HEK293 (cell line): ENCODE data around the gene ARID5A.

Experiments used
- HOXA7 ChIP-seq: sonication (generic); formaldehyde crosslinking; IDR thresholded peaks from 2 replicates; pipeline ENCODE4 v1.8.1; 2022; ENCODE audit warnings: missing genetic modification reagents, borderline replicate concordance
- HOXC10 ChIP-seq: sonication (generic); formaldehyde crosslinking; IDR thresholded peaks from 2 replicates; pipeline ENCODE4 v1.8.1; 2023; ENCODE audit warnings: mild to moderate bottlenecking, missing genetic modification reagents
- IKZF3 ChIP-seq: fragments of 450-650 bp; IDR thresholded peaks from 2 replicates; pipeline ENCODE4 v1.5.0; 2018; ENCODE audit warnings: missing biosample characterization, mild to moderate bottlenecking, missing genetic modification characterization, moderate library complexity
- KLF10 ChIP-seq: fragments of 450-650 bp; IDR thresholded peaks from 2 replicates; pipeline ENCODE4 v1.5.1; 2018; ENCODE audit warnings: missing biosample characterization, mild to moderate bottlenecking, missing genetic modification characterization
- OSR2 ChIP-seq: fragments of 450-650 bp; formaldehyde crosslinking; IDR thresholded peaks from 2 replicates; pipeline ENCODE4 v1.5.1; 2016; ENCODE audit warnings: missing biosample characterization, missing genetic modification characterization
- PRDM1 ChIP-seq: fragments of 450-650 bp; formaldehyde crosslinking; IDR thresholded peaks from 2 replicates; pipeline ENCODE4; 2016; ENCODE audit warnings: missing biosample characterization, missing genetic modification characterization
- RBAK ChIP-seq: fragments of 450-650 bp; formaldehyde crosslinking; IDR thresholded peaks from 2 replicates; pipeline ENCODE4 v1.5.1; 2016; ENCODE audit warnings: missing biosample characterization, missing genetic modification characterization
- SALL2 ChIP-seq: fragments of 450-650 bp; formaldehyde crosslinking; IDR thresholded peaks from 2 replicates; pipeline ENCODE4 v1.5.0; 2017; ENCODE audit warnings: missing biosample characterization, mild to moderate bottlenecking, missing genetic modification characterization, borderline replicate concordance
- SCRT2 ChIP-seq: fragments of 450-650 bp; formaldehyde crosslinking; IDR thresholded peaks from 2 replicates; pipeline ENCODE4 v1.5.1; 2016; ENCODE audit warnings: missing biosample characterization, missing genetic modification characterization
- SP7 ChIP-seq: fragments of 450-650 bp; formaldehyde crosslinking; IDR thresholded peaks from 2 replicates; pipeline ENCODE4 v1.5.1; 2016; ENCODE audit warnings: missing biosample characterization, missing genetic modification characterization
- ZBTB7A ChIP-seq: fragments of 450-650 bp; formaldehyde crosslinking; IDR thresholded peaks from 2 replicates; pipeline ENCODE4 v1.5.1; 2016; ENCODE audit warnings: low read depth, missing biosample characterization, missing genetic modification characterization
- ZEB2 ChIP-seq: fragments of 450-650 bp; formaldehyde crosslinking; IDR thresholded peaks from 2 replicates; pipeline ENCODE4 v1.5.1; 2016; ENCODE audit warnings: missing biosample characterization, missing genetic modification characterization
- ZFP37 ChIP-seq: fragments of 450-650 bp; formaldehyde crosslinking; IDR thresholded peaks from 2 replicates; pipeline ENCODE4 v1.5.1; 2016; ENCODE audit warnings: missing biosample characterization, missing genetic modification characterization
- ZNF23 ChIP-seq: fragments of 450-650 bp; formaldehyde crosslinking; IDR thresholded peaks from 2 replicates; pipeline ENCODE4 v1.5.1; 2016; ENCODE audit warnings: missing biosample characterization, missing genetic modification characterization, borderline replicate concordance
- ZNF416 ChIP-seq: fragments of 450-650 bp; formaldehyde crosslinking; IDR thresholded peaks from 2 replicates; pipeline ENCODE4 v1.5.1; 2016; ENCODE audit warnings: missing biosample characterization, missing genetic modification characterization
- ZNF510 ChIP-seq: fragments of 450-650 bp; formaldehyde crosslinking; IDR thresholded peaks from 2 replicates; pipeline ENCODE4 v1.5.1; 2018; ENCODE audit warnings: mild to moderate bottlenecking, missing genetic modification characterization, missing biosample characterization; ENCODE audit not compliant: insufficient replicate concordance
- ZNF544 ChIP-seq: fragments of 450-650 bp; formaldehyde crosslinking; IDR thresholded peaks from 2 replicates; pipeline ENCODE4 v1.5.0; 2017; ENCODE audit warnings: missing biosample characterization, missing genetic modification characterization
- ZNF549 ChIP-seq: fragments of 450-650 bp; IDR thresholded peaks from 2 replicates; pipeline ENCODE4 v1.5.1; 2018; ENCODE audit warnings: missing biosample characterization, missing genetic modification characterization, mild to moderate bottlenecking, inconsistent platforms, moderate library complexity
- ZNF561 ChIP-seq: fragments of 450-650 bp; IDR thresholded peaks from 2 replicates; pipeline ENCODE4 v1.5.1; 2018; ENCODE audit warnings: missing biosample characterization, missing genetic modification characterization, borderline replicate concordance
- ZNF600 ChIP-seq: fragments of 450-650 bp; formaldehyde crosslinking; IDR thresholded peaks from 2 replicates; pipeline ENCODE4 v1.5.1; 2016; ENCODE audit warnings: missing biosample characterization, missing genetic modification characterization
- ZNF707 ChIP-seq: fragments of 450-650 bp; formaldehyde crosslinking; IDR thresholded peaks from 2 replicates; pipeline ENCODE4 v1.5.1; 2016; ENCODE audit warnings: missing biosample characterization, missing genetic modification characterization
- ZNF768 ChIP-seq: fragments of 450-650 bp; formaldehyde crosslinking; IDR thresholded peaks from 2 replicates; pipeline ENCODE4 v1.5.1; 2018; ENCODE audit warnings: missing biosample characterization, mild to moderate bottlenecking, missing genetic modification characterization
- ZNF830 ChIP-seq: fragments of 450-650 bp; IDR thresholded peaks from 2 replicates; pipeline ENCODE4 v1.5.0; 2018; ENCODE audit warnings: missing biosample characterization, missing genetic modification characterization, low read depth, mild to moderate bottlenecking, moderate library complexity
- TF ChIP-seq, protein P1 (sequence below): fragments of 450-650 bp; formaldehyde crosslinking; IDR thresholded peaks from 2 replicates; pipeline ENCODE4 v1.5.1; 2016; ENCODE audit warnings: missing biosample characterization, missing genetic modification characterization
- TF ChIP-seq, protein P2 (sequence below): fragments of 450-650 bp; formaldehyde crosslinking; IDR thresholded peaks from 2 replicates; pipeline ENCODE4 v1.5.1; 2016; ENCODE audit warnings: missing biosample characterization, missing genetic modification characterization
- TF ChIP-seq, protein P3 (sequence below): fragments of 450-650 bp; formaldehyde crosslinking; IDR thresholded peaks from 2 replicates; pipeline ENCODE4 v1.5.1; 2016; ENCODE audit warnings: missing biosample characterization, missing genetic modification characterization, borderline replicate concordance
- TF ChIP-seq, protein P4 (sequence below): fragments of 450-650 bp; formaldehyde crosslinking; IDR thresholded peaks from 2 replicates; pipeline ENCODE4 v1.5.1; 2016; ENCODE audit warnings: missing biosample characterization, missing genetic modification characterization
- TF ChIP-seq, protein P5 (sequence below): fragments of 450-650 bp; formaldehyde crosslinking; IDR thresholded peaks from 2 replicates; pipeline ENCODE4 v1.5.1; 2016; ENCODE audit warnings: missing biosample characterization, missing genetic modification characterization
- TF ChIP-seq, protein P6 (sequence below): fragments of 450-650 bp; formaldehyde crosslinking; IDR thresholded peaks from 2 replicates; pipeline ENCODE4 v1.5.1; 2016; ENCODE audit warnings: missing biosample characterization, missing genetic modification characterization

Gene ARID5A

DNA sequence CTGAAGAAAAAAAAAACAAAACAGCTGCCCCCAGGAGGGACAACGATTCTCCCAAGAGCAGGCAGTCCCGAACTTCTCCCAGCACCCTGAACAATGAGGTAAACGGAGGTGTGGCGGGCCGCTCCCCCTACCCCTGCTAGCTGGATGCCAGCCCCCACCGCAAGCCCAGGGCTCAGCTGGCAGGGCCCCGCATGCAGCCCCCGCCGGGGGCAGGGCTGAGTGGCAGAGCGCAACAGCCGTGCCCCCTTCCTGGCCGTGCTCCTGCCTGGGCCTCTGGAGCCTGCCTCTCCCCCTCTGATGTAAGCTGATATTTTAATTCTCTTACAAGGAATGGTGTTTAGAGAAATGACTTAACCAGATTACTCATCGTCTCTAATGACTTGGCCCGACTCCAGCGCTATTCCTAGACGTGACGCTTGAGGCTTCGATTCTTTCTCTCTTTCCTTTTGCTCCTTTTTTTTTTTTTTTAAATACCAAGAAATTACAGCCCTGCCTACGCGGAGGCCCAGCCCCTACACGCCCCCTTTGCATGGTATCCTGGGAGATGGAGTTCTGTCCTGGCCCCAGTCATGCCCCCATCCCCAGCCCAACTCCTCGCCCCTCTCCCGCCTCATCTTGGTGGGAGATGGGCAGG, 4.6 kb upstream of the ARID5A start (continued):
- TF ChIP-seq, protein P1, sequence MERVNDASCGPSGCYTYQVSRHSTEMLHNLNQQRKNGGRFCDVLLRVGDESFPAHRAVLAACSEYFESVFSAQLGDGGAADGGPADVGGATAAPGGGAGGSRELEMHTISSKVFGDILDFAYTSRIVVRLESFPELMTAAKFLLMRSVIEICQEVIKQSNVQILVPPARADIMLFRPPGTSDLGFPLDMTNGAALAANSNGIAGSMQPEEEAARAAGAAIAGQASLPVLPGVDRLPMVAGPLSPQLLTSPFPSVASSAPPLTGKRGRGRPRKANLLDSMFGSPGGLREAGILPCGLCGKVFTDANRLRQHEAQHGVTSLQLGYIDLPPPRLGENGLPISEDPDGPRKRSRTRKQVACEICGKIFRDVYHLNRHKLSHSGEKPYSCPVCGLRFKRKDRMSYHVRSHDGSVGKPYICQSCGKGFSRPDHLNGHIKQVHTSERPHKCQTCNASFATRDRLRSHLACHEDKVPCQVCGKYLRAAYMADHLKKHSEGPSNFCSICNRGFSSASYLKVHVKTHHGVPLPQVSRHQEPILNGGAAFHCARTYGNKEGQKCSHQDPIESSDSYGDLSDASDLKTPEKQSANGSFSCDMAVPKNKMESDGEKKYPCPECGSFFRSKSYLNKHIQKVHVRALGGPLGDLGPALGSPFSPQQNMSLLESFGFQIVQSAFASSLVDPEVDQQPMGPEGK (tag by site-specific recombination), result peak; percentile 100
- no peak for TF ChIP-seq ZNF549 (tag by site-specific recombination)
- no peak for TF ChIP-seq ZNF544 (tag by site-specific recombination)
- TF ChIP-seq ZNF768 (tag by site-specific recombination), result no peak
- TF ChIP-seq ZNF23 (tag by site-specific recombination), result no peak
- peak; percentile 98 for TF ChIP-seq SCRT2
- no peak for TF ChIP-seq ZNF830 (tag by site-specific recombination)
- TF ChIP-seq, protein P2, sequence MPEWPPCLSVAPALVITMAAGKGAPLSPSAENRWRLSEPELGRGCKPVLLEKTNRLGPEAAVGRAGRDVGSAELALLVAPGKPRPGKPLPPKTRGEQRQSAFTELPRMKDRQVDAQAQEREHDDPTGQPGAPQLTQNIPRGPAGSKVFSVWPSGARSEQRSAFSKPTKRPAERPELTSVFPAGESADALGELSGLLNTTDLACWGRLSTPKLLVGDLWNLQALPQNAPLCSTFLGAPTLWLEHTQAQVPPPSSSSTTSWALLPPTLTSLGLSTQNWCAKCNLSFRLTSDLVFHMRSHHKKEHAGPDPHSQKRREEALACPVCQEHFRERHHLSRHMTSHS (tag by site-specific recombination), result no peak
- peak; percentile 70 for TF ChIP-seq OSR2 (tag by site-specific recombination)
- TF ChIP-seq SALL2 (tag by site-specific recombination), result no peak
- peak; percentile 95 for TF ChIP-seq ZEB2 (tag by site-specific recombination)
- TF ChIP-seq PRDM1 (tag by site-specific recombination), result peak; percentile 74
- TF ChIP-seq, protein P3, sequence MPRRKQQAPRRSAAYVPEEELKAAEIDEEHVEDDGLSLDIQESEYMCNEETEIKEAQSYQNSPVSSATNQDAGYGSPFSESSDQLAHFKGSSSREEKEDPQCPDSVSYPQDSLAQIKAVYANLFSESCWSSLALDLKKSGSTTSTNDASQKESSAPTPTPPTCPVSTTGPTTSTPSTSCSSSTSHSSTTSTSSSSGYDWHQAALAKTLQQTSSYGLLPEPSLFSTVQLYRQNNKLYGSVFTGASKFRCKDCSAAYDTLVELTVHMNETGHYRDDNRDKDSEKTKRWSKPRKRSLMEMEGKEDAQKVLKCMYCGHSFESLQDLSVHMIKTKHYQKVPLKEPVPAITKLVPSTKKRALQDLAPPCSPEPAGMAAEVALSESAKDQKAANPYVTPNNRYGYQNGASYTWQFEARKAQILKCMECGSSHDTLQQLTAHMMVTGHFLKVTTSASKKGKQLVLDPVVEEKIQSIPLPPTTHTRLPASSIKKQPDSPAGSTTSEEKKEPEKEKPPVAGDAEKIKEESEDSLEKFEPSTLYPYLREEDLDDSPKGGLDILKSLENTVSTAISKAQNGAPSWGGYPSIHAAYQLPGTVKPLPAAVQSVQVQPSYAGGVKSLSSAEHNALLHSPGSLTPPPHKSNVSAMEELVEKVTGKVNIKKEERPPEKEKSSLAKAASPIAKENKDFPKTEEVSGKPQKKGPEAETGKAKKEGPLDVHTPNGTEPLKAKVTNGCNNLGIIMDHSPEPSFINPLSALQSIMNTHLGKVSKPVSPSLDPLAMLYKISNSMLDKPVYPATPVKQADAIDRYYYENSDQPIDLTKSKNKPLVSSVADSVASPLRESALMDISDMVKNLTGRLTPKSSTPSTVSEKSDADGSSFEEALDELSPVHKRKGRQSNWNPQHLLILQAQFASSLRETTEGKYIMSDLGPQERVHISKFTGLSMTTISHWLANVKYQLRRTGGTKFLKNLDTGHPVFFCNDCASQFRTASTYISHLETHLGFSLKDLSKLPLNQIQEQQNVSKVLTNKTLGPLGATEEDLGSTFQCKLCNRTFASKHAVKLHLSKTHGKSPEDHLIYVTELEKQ (tag by site-specific recombination), result peak; percentile 73; the same call in 1 of the 2 replicates
- TF ChIP-seq, protein P4, sequence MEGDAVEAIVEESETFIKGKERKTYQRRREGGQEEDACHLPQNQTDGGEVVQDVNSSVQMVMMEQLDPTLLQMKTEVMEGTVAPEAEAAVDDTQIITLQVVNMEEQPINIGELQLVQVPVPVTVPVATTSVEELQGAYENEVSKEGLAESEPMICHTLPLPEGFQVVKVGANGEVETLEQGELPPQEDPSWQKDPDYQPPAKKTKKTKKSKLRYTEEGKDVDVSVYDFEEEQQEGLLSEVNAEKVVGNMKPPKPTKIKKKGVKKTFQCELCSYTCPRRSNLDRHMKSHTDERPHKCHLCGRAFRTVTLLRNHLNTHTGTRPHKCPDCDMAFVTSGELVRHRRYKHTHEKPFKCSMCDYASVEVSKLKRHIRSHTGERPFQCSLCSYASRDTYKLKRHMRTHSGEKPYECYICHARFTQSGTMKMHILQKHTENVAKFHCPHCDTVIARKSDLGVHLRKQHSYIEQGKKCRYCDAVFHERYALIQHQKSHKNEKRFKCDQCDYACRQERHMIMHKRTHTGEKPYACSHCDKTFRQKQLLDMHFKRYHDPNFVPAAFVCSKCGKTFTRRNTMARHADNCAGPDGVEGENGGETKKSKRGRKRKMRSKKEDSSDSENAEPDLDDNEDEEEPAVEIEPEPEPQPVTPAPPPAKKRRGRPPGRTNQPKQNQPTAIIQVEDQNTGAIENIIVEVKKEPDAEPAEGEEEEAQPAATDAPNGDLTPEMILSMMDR, result peak; percentile 51; the same call in 1 of the 2 replicates
- peak; percentile 96 for TF ChIP-seq SP7 (tag by site-specific recombination)
- TF ChIP-seq ZFP37 (tag by site-specific recombination), result no peak
- peak; percentile 61; the same call in 1 of the 2 replicates for TF ChIP-seq ZBTB7A (tag by site-specific recombination)
- TF ChIP-seq HOXC10 (CRISPR knock-in tag), result no peak
- TF ChIP-seq ZNF510 (tag by site-specific recombination), result no peak
- peak; percentile 87 for TF ChIP-seq ZNF600 (tag by site-specific recombination)
- TF ChIP-seq ZNF561 (tag by site-specific recombination), result peak; percentile 48; the same call in 1 of the 2 replicates
- TF ChIP-seq RBAK (tag by site-specific recombination), result no peak
- TF ChIP-seq ZNF416 (tag by site-specific recombination), result no peak
- TF ChIP-seq ZNF707 (tag by site-specific recombination), result no peak
- TF ChIP-seq, protein P5, sequence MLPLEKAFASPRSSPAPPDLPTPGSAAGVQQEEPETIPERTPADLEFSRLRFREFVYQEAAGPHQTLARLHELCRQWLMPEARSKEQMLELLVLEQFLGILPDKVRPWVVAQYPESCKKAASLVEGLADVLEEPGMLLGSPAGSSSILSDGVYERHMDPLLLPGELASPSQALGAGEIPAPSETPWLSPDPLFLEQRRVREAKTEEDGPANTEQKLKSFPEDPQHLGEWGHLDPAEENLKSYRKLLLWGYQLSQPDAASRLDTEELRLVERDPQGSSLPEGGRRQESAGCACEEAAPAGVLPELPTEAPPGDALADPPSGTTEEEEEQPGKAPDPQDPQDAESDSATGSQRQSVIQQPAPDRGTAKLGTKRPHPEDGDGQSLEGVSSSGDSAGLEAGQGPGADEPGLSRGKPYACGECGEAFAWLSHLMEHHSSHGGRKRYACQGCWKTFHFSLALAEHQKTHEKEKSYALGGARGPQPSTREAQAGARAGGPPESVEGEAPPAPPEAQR (tag by site-specific recombination), result no peak
- TF ChIP-seq, protein P6, sequence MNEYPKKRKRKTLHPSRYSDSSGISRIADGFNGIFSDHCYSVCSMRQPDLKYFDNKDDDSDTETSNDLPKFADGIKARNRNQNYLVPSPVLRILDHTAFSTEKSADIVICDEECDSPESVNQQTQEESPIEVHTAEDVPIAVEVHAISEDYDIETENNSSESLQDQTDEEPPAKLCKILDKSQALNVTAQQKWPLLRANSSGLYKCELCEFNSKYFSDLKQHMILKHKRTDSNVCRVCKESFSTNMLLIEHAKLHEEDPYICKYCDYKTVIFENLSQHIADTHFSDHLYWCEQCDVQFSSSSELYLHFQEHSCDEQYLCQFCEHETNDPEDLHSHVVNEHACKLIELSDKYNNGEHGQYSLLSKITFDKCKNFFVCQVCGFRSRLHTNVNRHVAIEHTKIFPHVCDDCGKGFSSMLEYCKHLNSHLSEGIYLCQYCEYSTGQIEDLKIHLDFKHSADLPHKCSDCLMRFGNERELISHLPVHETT, result peak; percentile 89
- TF ChIP-seq IKZF3 (tag by site-specific recombination), result peak; percentile 95
- TF ChIP-seq HOXA7 (CRISPR knock-in tag), result no peak
- TF ChIP-seq KLF10 (tag by site-specific recombination), result peak; percentile 99
